ENCODE measurements around the gene NKX2-2. TPM values are rescaled to one million over a fixed set of nuclear protein-coding genes. Genes with fewer than 3 reads are reported as not detected.

NKX2-2 gene
- total RNA-seq, 1 experiment from 2014 or later: not detected

DNA sequence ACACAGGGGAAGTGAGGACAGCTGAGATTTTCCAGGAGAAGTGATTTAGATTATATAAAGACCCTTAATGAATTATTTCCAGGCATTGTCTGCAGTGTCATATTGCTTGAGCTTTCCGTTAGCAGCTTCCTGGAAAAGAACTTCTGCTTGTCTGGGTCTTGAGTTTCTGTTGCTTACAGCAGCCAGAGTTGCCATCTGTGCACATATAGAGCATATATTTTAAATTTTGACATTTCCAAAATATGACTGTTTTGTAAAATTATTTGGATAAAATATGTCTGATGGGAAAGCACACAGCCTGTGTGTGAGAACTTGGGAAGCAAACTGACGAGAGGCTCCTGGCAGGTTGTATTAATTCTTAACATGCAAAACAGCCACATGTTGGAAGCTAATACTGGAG lies 21.0 kb upstream of the NKX2-2 start:
- H3K27ac Mint-ChIP-seq (ENCODE audit: unreplicated experiment): no peak overlapping the region
- no peak overlapping the region for H3K4me3 Mint-ChIP-seq (ENCODE audit: low read depth, unreplicated experiment)
- no peaks in the 10 kb centered on the region for H3K36me3 Mint-ChIP-seq (ENCODE audit: insufficient read depth, unreplicated experiment)
- CTCF ChIA-PET: no interaction called here
- TF ChIP-seq, protein P1, sequence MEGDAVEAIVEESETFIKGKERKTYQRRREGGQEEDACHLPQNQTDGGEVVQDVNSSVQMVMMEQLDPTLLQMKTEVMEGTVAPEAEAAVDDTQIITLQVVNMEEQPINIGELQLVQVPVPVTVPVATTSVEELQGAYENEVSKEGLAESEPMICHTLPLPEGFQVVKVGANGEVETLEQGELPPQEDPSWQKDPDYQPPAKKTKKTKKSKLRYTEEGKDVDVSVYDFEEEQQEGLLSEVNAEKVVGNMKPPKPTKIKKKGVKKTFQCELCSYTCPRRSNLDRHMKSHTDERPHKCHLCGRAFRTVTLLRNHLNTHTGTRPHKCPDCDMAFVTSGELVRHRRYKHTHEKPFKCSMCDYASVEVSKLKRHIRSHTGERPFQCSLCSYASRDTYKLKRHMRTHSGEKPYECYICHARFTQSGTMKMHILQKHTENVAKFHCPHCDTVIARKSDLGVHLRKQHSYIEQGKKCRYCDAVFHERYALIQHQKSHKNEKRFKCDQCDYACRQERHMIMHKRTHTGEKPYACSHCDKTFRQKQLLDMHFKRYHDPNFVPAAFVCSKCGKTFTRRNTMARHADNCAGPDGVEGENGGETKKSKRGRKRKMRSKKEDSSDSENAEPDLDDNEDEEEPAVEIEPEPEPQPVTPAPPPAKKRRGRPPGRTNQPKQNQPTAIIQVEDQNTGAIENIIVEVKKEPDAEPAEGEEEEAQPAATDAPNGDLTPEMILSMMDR (IDR thresholded peaks at IDR 0.05; ENCODE audit: unreplicated experiment): no peak
- no peaks in the 10 kb centered on the region for H3K9me3 Mint-ChIP-seq (ENCODE audit: low read depth, unreplicated experiment)
- H3K4me1 Mint-ChIP-seq (ENCODE audit: low read depth, unreplicated experiment): no peaks in the 10 kb centered on the region
- BruUV-seq (replicated peaks): no TSS peak
- intact Hi-C loops (cut with micrococcal nuclease; ENCODE audit: unreplicated experiment): no loop called here
- DNase-seq: no peak
- H3K27me3 Mint-ChIP-seq (ENCODE audit: unreplicated experiment): peaks cover 6% of the 10 kb centered on the region

- peaks cover 2% of the 10 kb centered on the region for H3K27me3 Mint-ChIP-seq (ENCODE audit: unreplicated experiment)
- no peaks in the 10 kb centered on the region for H3K36me3 Mint-ChIP-seq (ENCODE audit: insufficient read depth, unreplicated experiment)
- intact Hi-C loops (cut with micrococcal nuclease; ENCODE audit: unreplicated experiment): no loop called here
- TF ChIP-seq, protein P1 (IDR thresholded peaks at IDR 0.05; ENCODE audit: unreplicated experiment): no peak
- no peak for DNase-seq
- H3K9me3 Mint-ChIP-seq (ENCODE audit: low read depth, unreplicated experiment): no peaks in the 10 kb centered on the region
- H3K27ac Mint-ChIP-seq (ENCODE audit: unreplicated experiment): no peak overlapping the region
- no peaks in the 10 kb centered on the region for H3K4me1 Mint-ChIP-seq (ENCODE audit: low read depth, unreplicated experiment)
- no peak overlapping the region for H3K4me3 Mint-ChIP-seq (ENCODE audit: low read depth, unreplicated experiment)
- no TSS peak for BruUV-seq (replicated peaks)
- CTCF ChIA-PET: no interaction called here
These were observed 20.6 kb upstream of the NKX2-2 start for GRCh38 chr20:21534453-21534852.

GRCh38 chr20:21529863-21530262 lies 16.0 kb upstream of the NKX2-2 start:
- Mint-ChIP-seq H3K9me3 (ENCODE audit: low read depth, unreplicated experiment) (no peaks in the 10 kb centered on the region), H3K27me3 (ENCODE audit: unreplicated experiment) (no peaks in the 10 kb centered on the region), H3K36me3 (ENCODE audit: insufficient read depth, unreplicated experiment) (no peaks in the 10 kb centered on the region), H3K4me1 (ENCODE audit: low read depth, unreplicated experiment) (no peaks in the 10 kb centered on the region), H3K27ac (ENCODE audit: unreplicated experiment) (no peak overlapping the region), H3K4me3 (ENCODE audit: low read depth, unreplicated experiment) (no peak overlapping the region)
- DNase-seq: no peak
- TF ChIP-seq, protein P1 (IDR thresholded peaks at IDR 0.05; ENCODE audit: unreplicated experiment): no peak
- CTCF ChIA-PET: interaction anchor here (1.2 kb wide), 2 partner anchors 42 to 86 kb away, joined by 3 read pairs; no protein-coding TSS in a partner anchor
- no TSS peak for BruUV-seq (replicated peaks)
- intact Hi-C loops (cut with micrococcal nuclease; ENCODE audit: unreplicated experiment): no loop called here

- TF ChIP-seq, protein P1 (IDR thresholded peaks at IDR 0.05; ENCODE audit: unreplicated experiment): no peak
- DNase-seq: no peak
- Mint-ChIP-seq H3K4me1 (ENCODE audit: low read depth, unreplicated experiment) (no peaks in the 10 kb centered on the region), H3K27ac (ENCODE audit: unreplicated experiment) (no peak overlapping the region), H3K36me3 (ENCODE audit: insufficient read depth, unreplicated experiment) (no peaks in the 10 kb centered on the region), H3K9me3 (ENCODE audit: low read depth, unreplicated experiment) (no peaks in the 10 kb centered on the region), H3K27me3 (ENCODE audit: unreplicated experiment) (peaks cover 8% of the 10 kb centered on the region), H3K4me3 (ENCODE audit: low read depth, unreplicated experiment) (no peak overlapping the region)
- intact Hi-C loops (cut with micrococcal nuclease; ENCODE audit: unreplicated experiment): no loop called here
- CTCF ChIA-PET: no interaction called here
- no TSS peak for BruUV-seq (replicated peaks)
These were observed 15.0 kb upstream of the NKX2-2 start for GRCh38 chr20:21528870-21529269.

Data from Calu3 (cell line).